ENCODE measurements around the gene GNG13. TPM values are rescaled to one million over a fixed set of nuclear protein-coding genes. Genes with fewer than 3 reads are reported as not detected.

The GNG13 gene
- total and polyA plus RNA-seq, 2 experiments from 2014 or later: not detected

- DNase-seq: no peak
- H3K27ac ChIP-seq: no peak overlapping the region
Observed at GRCh38 chr16:774086-775001, 26.2 kb downstream of the GNG13 start.

GRCh38 chr16:772959-773358, 27.6 kb downstream of the GNG13 start:
- H3K36me3 ChIP-seq (ENCODE audit: low read depth): no peaks in the 10 kb centered on the region

More at GRCh38 chr16:774086-775001, 26.2 kb downstream of the GNG13 start:
- no peaks in the 10 kb centered on the region; the same call in 1 of the 2 replicates for H3K4me1 ChIP-seq (ENCODE audit: insufficient read depth)
- no peaks in the 10 kb centered on the region for H3K9me3 ChIP-seq (ENCODE audit: low read depth)
- no peaks in the 10 kb centered on the region for H3K27me3 ChIP-seq (replicated peaks; ENCODE audit: insufficient read depth)
- no peak overlapping the region for H3K4me3 ChIP-seq
- no peak overlapping the region for H3K4me2 ChIP-seq (ENCODE audit: unreplicated experiment)
- in situ Hi-C loops (cut with MboI): no loop called here
- no peaks in the 10 kb centered on the region for H3K36me3 ChIP-seq (ENCODE audit: low read depth)
- TF ChIP-seq EZH2phosphoT487 (IDR thresholded peaks at IDR 0.05; ENCODE audit: insufficient read depth, low read depth) (no peak), EZH2 (IDR thresholded peaks at IDR 0.05; ENCODE audit: insufficient read depth, poor library complexity, severe bottlenecking) (no peak)
- WGBS, 2 experiments (ENCODE audit: low coverage in 1 of 2, low lambda C conversion rate in 2 of 2, missing lambda C conversion rate in 2 of 2): 69 to 83% methylated on average over 25 to 41 of the region's 46 CpGs
- no peaks in the 10 kb centered on the region for H3K79me2 ChIP-seq (ENCODE audit: insufficient read depth)
- H3K9ac ChIP-seq: no peak overlapping the region
- H4K20me1 ChIP-seq (ENCODE audit: insufficient read depth): no peaks in the 10 kb centered on the region
- no peaks in the 10 kb centered on the region for H3F3A ChIP-seq (ENCODE audit: insufficient read depth)
- no peak overlapping the region for H2AFZ ChIP-seq
- H3K9me2 ChIP-seq (ENCODE audit: insufficient read depth): no peaks in the 10 kb centered on the region

GRCh38 chr16:770411-770810, 30.1 kb downstream of the GNG13 start:
- H3K27ac ChIP-seq: no peak overlapping the region
- no peaks in the 10 kb centered on the region for H3K9me3 ChIP-seq (ENCODE audit: low read depth)
- TF ChIP-seq EZH2phosphoT487 (IDR thresholded peaks at IDR 0.05; ENCODE audit: insufficient read depth, low read depth) (no peak), EZH2 (IDR thresholded peaks at IDR 0.05; ENCODE audit: insufficient read depth, poor library complexity, severe bottlenecking) (no peak)
- no peaks in the 10 kb centered on the region for H3K79me2 ChIP-seq (ENCODE audit: insufficient read depth)
- H4K20me1 ChIP-seq (ENCODE audit: insufficient read depth): no peaks in the 10 kb centered on the region
- no peaks in the 10 kb centered on the region for H3K36me3 ChIP-seq (ENCODE audit: low read depth)
- in situ Hi-C loops (cut with MboI): no loop called here
- H3K27me3 ChIP-seq (replicated peaks; ENCODE audit: insufficient read depth): no peaks in the 10 kb centered on the region
- no peak overlapping the region for H3K4me3 ChIP-seq
- H2AFZ ChIP-seq: no peak overlapping the region
- DNase-seq: no peak
- H3K4me2 ChIP-seq (ENCODE audit: unreplicated experiment): no peak overlapping the region
- 63% methylated on average over 13 of the region's 13 CpGs; no CpG with 5 or more reads in 1 of the 2 experiments for WGBS, 2 experiments (ENCODE audit: low coverage in 1 of 2, low lambda C conversion rate in 2 of 2, missing lambda C conversion rate in 2 of 2)
- H3K4me1 ChIP-seq (ENCODE audit: insufficient read depth): no peaks in the 10 kb centered on the region
- H3K9ac ChIP-seq: no peak overlapping the region
- no peaks in the 10 kb centered on the region for H3K9me2 ChIP-seq (ENCODE audit: insufficient read depth)
- no peaks in the 10 kb centered on the region for H3F3A ChIP-seq (ENCODE audit: insufficient read depth)

More at GRCh38 chr16:772959-773358, 27.6 kb downstream of the GNG13 start:
- no peaks in the 10 kb centered on the region for H4K20me1 ChIP-seq (ENCODE audit: insufficient read depth)
- no peak overlapping the region for H3K9ac ChIP-seq
- no peak overlapping the region for H3K27ac ChIP-seq
- H3K4me3 ChIP-seq: no peak overlapping the region
- H3K79me2 ChIP-seq (ENCODE audit: insufficient read depth): no peaks in the 10 kb centered on the region
- H3K4me1 ChIP-seq (ENCODE audit: insufficient read depth): no peaks in the 10 kb centered on the region; the same call in 1 of the 2 replicates
- H3K9me3 ChIP-seq (ENCODE audit: low read depth): no peaks in the 10 kb centered on the region
- no peak overlapping the region for H3K4me2 ChIP-seq (ENCODE audit: unreplicated experiment)
- no peak for DNase-seq
- no peaks in the 10 kb centered on the region for H3K9me2 ChIP-seq (ENCODE audit: insufficient read depth)
- no peaks in the 10 kb centered on the region for H3F3A ChIP-seq (ENCODE audit: insufficient read depth)
- WGBS, 2 experiments (ENCODE audit: low coverage in 1 of 2, low lambda C conversion rate in 2 of 2, missing lambda C conversion rate in 2 of 2): 85 to 92% methylated on average over 16 to 18 of the region's 18 CpGs
- in situ Hi-C loops (cut with MboI): no loop called here
- no peak overlapping the region for H2AFZ ChIP-seq
- TF ChIP-seq EZH2 (IDR thresholded peaks at IDR 0.05; ENCODE audit: insufficient read depth, poor library complexity, severe bottlenecking): no peak
- TF ChIP-seq EZH2phosphoT487 (IDR thresholded peaks at IDR 0.05; ENCODE audit: insufficient read depth, low read depth): no peak
- H3K27me3 ChIP-seq (replicated peaks; ENCODE audit: insufficient read depth): no peaks in the 10 kb centered on the region

GRCh38 chr16:769934-770333, 30.6 kb downstream of the GNG13 start:
- H3K79me2 ChIP-seq (ENCODE audit: insufficient read depth): no peaks in the 10 kb centered on the region
- no peaks in the 10 kb centered on the region for H3K9me3 ChIP-seq (ENCODE audit: low read depth)
- no peaks in the 10 kb centered on the region for H3F3A ChIP-seq (ENCODE audit: insufficient read depth)
- H3K4me1 ChIP-seq (ENCODE audit: insufficient read depth): no peaks in the 10 kb centered on the region
- no peak overlapping the region for H3K9ac ChIP-seq
- no peaks in the 10 kb centered on the region for H3K27me3 ChIP-seq (replicated peaks; ENCODE audit: insufficient read depth)
- no peak overlapping the region for H2AFZ ChIP-seq
- TF ChIP-seq EZH2 (IDR thresholded peaks at IDR 0.05; ENCODE audit: insufficient read depth, poor library complexity, severe bottlenecking): no peak
- TF ChIP-seq EZH2phosphoT487 (IDR thresholded peaks at IDR 0.05; ENCODE audit: insufficient read depth, low read depth): no peak
- in situ Hi-C loops (cut with MboI): no loop called here
- no peak overlapping the region for H3K27ac ChIP-seq
- no peaks in the 10 kb centered on the region for H4K20me1 ChIP-seq (ENCODE audit: insufficient read depth)
- no peak overlapping the region for H3K4me3 ChIP-seq
- WGBS, 2 experiments (ENCODE audit: low coverage in 1 of 2, low lambda C conversion rate in 2 of 2, missing lambda C conversion rate in 2 of 2): 71 to 73% methylated on average over 10 to 19 of the region's 19 CpGs
- H3K36me3 ChIP-seq (ENCODE audit: low read depth): no peaks in the 10 kb centered on the region
- no peaks in the 10 kb centered on the region for H3K9me2 ChIP-seq (ENCODE audit: insufficient read depth)
- H3K4me2 ChIP-seq (ENCODE audit: unreplicated experiment): no peak overlapping the region
- DNase-seq: no peak
